ENCODE data around the gene SLC8A1. TPM values are rescaled to one million over a fixed set of nuclear protein-coding genes. Genes with fewer than 3 reads are reported as not detected.

The SLC8A1 gene
- polyA plus RNA-seq, 12 donors: 4.4 to 12.4 (median 8.5) TPM; not detected in 1

DNA sequence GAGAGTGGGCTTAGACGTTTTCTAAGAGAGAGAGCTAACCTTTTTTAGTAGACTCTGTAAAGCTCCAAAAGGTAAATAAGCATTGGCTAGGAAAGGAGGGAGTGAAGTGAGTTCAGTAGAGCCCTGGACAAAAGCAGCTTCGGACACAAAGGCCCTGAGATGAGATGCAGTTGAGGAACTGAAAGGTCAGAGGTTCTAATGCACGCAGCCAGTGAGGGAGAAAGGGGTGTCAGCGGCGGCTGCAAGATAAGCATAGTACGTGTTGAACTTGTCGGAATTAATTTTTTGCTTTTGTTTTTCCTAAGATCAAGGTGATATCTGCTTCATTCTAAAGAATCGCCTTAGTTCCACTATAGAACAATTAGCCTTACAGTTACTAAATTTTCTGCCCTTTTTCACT is 11.2 kb upstream of the SLC8A1 start:
- DNase-seq: no peak

DNA sequence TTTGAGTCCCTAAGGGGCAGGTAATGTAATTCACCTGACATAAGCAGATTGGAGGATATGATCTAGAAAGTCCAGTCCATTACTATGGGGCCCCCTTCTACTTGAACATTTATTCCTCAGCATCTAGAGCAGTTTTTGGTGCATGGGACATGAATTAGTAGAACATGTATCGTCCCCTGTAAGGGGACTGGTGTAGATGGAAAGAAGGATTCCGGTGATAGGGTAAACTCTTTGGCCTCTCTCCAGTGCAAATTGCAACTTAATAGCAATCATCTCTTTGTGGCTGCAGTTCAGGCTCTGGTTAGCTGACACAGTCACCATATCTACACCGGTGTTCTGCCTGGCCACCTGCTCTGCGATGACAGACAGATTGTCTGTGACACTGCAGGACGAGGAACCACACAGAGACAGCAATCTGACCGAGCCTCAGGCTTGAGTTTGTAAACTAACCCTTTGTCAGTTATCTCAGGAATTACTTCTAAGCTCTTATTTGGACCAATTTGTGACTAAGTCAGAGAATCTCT is 6.4 kb upstream of the SLC8A1 start:
- no peak for DNase-seq

DNA sequence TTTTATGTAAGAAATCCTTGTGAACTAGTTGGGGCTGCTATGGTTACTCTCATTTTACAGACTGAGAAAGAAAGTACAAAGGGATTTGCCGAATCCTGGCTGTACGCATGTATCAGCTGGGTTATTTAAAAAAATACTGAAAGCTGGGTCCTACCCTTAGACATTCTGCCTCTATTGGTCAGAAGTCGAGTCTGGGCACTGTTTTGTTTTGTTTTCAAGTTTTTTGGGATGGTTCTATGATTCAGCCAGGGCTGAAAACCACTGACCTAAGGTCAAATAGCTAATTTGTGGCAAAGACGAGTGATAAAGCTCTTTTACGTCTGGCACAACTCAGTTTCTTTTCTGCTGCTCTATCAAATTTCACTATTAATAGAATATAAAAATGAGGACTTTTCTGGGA is 5.9 kb upstream of the SLC8A1 start:
- no peak for DNase-seq

DNA sequence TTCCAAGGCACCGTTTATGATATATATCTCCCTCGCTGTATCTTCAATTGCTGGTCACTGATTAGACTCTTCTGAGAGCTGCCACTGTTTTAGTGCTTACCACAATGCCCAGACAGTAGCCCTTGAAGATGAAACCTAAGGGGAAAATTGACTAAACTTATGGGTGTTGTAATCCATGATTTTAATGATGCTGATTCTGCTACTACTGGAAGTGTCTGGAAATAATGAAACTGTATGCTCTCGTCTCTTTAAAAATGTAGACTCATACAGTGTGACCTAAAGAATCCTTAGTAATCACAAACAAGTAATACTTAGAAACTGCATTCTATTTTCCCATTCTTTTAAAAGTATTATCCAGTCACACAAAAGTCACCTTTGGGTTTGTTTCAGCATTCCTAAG is 5.5 kb upstream of the SLC8A1 start:
- no peak for DNase-seq

DNA sequence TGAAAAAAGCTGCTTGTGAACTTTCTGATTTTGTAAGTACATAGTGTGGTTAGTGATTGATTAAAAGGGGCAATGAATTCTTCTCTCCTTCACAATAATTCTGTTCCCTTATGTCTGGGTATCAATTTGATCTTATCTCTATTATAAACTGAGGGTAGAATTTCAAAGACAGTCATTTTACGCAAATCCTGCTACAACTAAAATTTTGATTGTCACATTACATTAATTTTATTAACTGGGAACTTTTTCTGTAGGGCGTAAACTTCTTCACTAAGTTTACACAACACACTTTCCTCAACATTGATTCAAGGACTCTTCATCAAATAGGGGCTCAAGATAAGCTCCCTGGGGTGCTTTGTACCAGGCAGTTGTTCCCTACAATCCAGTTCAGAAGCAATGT is 5.0 kb upstream of the SLC8A1 start:
- DNase-seq: no peak

DNA sequence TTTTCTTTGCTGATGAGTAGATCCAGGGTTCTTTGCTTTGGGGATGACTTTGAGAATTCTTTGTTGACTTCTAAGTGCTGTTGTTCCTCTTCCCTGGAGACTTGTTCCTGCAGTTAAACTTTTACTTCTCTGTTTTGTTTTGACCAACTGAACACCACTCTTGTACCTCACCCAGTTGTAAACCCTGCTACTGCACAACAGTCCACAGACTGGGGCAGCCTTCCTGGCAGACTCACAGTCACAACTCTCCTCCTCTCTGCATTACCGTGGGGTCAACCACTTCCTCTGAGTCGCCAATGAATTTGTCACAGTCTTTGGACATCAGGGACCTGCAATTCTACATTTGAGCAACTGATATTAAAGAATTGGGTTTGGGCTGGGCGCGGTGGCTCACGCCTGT is 3.8 kb upstream of the SLC8A1 start:
- no peak for DNase-seq

DNA sequence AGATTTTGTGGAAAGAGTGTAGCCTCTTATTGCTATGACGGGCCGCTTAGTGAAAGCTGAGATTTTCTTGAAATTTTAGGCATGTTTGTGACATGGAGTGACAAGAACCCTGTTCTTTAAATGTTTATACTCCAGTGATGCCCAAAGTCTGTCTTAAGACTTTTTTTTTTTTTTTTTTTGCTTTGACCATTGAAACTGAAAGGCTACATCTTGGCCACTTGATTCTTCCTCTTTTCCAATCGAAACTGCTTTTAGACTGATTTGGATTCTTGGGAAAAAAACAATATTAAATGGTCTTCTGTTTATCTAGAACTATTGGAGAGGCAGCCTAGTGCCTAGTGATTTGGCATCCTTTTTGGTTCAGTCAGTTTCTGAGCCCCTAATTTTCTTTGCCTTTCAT is 2.4 kb upstream of the SLC8A1 start:
- no peak for DNase-seq

DNA sequence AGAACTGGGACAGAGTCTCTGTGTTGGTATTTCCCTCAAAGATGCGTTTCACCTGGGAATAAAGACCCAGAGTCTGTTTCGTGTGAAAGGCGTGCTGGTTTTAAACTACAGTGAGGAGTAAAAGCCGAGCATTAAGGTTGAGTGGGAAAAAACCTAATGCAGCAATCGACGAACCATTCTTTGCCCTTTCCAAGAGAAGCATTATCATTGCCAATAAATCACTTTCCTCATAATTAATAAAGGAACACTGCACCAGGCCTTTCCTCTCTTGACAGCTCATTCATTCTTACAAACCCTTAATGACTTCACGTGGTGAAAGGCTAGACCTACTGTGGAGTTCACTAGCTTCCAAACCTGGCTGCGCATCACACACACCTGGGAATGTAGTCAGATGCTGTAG is 896 bp upstream of the SLC8A1 start:
- DNase-seq: no peak

DNA sequence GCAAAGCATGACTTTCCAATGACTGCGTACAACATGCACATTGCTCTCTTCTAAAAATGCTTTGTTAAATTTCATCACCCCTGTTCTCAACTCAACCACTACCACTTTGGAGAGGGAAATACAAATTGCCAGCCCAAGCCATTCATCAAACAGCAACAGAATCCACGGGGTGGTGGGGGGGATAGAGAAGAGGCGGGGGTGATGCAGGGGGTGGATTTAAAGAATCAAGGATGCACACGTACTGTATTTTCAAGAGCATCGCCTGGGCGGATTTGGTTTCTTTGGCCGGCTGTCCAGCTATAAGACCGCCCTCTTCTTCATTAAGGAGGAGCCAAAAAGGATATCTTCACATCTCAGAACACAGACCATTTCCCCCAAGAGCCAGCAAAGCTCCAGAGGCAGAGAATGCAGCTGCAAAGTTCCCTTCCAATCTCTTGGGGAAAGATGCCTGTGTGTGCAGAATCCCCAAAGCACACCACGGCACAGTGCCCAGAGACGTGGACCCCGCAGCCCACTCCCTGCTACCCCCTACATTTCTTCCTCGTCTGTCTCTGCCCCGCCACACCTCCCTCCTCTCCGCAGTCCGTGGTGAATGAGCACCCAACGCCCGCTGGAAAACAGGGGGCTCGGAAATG is 977 bp downstream of the SLC8A1 start:
- peak; percentile 76 for DNase-seq

DNA sequence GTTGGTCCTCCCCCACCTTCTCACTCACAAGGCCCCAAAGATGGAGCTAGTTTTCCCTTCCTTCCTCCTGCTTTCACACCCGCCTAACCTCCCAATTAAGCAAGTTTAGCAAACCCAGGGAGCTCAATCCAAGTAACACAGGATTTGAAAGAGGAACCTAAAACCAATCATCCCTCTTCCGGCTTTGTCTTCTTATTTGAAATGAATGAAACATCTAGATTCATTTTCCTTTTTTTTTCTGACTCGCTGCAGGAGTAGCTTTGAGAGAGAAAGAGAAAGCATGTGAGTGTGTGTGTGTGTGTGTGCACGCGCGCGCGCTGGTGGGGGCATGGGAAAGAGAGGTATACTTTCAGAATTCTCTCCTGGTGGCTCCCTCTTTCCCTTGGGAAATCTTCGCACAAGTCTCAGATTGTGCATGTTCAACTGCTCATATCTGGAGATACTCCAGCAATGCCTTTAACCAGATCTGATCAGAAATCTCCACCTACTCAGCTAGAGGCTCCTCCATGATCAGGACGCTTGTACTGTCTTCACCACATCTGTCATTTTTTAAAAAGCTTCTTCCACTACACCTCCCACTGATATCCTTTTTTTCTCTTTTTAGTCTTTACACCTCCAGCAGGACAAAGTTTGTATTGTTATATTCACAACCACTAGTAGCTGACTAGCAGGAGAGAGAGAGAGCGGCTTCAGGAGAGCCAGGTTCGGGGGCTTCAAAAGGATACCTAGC is 1.7 kb downstream of the SLC8A1 start:
- DNase-seq: peak; percentile 48

DNA sequence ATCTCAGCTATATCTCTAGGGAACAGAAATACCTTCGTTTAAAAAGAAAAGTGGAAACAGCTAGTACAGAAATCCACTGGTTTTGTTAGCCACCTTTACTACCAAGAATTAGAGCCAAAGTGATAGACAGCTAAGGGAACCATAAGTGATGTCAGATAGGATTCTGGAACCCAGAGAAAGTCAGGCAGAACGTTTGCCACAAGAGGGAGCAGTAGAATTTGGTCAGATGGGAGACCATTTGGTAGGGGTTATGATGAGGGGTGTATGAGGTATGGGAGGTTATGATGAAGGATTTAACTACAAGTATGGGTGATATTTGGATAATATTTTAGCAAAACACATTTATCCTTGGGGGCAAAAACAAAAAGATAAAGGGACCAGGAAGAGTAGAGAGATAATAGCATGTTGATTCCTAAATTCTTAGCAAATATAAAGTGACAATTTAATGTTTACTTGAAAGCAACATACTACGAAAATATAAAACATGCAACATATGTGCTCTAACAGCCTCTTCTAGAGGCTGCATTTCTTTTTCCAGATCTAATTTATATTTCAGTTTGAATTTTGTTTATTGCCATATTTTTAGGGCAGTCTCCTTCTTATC is 3.3 kb downstream of the SLC8A1 start:
- no peak for DNase-seq

DNA sequence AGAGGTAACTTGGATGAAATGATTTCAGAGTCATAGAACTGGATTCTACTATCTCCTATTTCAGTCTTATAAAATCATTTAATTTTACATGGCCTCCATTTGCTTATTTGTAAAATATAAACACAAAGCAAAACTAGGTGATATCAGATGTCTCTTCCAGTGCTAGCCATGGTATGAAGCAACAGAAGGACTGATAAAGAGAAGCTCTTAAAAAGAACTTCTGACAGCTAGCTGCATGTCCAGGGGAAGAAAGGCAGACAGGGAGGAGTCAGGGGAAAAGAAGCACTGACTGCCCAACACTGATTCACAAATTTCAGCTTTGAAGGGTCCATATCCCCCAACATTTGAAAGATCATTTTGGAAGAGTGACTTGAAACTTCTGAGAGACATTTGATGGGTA is 6.4 kb downstream of the SLC8A1 start:
- DNase-seq: no peak

DNA sequence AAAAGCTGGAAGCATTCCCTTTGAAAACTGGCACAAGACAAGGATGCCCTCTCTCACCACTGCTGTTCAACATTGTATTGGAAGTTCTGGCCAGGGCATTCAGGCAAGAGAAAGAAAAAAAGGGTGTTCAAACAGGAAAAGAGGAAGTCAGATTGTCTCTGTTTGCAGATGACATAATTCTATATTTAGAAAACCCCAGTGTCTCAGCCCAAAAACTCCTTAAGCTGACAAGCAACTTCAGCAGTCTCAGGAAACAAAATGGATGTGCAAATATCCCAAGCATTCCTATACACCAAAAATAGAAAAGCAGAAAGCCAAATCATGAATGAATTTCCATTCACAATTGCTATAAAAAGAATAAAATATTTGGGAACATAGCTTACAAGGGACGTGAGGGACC is 11.1 kb downstream of the SLC8A1 start:
- DNase-seq: no peak

DNA sequence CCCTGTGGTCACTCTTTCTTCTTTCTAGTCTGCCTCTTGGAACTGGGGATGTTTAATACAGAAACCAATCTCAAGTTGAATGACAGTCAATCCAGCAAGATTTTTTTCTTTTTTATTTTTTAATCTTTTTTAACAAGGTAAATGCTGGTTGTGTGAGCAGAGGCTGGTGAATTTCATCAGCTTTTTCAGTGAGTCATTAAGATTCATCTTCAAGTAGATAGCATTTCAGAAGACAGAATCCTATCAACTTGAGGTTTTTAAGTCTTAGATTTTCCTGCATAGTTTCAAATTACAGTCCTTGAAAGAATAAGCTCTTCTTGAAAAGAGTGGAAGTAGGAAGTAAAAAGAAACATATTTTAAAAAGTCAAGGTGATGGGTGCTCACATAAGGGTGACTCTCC is 12.4 kb downstream of the SLC8A1 start:
- DNase-seq: no peak

DNA sequence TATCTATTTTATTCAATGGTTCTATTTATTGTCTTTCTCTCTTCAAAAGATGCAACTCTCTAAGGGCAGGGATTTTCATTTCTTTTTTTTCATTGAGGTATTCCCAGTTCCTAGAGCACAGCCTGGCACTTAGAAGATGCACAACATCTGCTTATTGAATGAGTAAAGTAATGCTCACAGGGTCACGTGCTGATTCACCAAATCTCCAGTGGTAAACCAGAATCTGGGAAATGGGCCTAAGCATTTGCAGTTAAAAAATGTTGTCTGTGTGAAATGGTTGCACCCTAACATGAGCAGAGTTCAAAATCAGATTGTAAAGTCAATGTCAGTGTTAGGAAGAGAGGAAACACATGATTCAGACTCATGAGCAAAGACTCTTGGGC is 15.8 kb downstream of the SLC8A1 start:
- DNase-seq: no peak

DNA sequence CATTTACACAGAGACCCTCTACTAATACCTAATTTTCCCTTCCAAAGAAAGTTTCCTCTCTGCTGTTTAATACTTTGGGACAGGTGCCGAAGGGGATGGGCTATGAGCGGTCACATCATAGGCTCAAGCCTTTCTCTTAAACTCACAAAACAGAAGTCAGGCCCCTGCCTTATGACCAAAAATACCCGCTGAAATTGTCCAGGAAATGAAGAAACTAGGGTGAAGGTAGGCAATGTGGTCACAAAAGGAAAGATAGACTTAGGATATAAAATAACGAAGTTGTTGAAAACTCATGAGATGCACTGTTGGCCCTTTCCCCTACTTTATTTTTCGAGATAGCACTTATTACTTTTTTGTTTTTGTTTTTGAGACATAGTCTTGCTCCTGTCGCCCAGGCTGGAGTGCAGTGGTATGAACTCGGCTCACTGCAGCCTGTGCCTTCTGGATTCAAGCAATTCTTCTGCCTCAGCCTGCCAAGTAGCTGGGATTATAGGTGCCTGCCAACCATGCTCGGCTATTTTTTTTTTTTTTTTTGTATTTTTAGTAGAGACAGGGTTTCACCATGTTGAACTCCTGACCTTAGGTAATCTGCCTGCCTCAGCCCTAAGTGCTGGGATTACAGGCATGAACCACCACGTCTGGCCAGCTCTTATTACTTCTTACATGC is 16.3 kb downstream of the SLC8A1 start:
- DNase-seq: no peak

DNA sequence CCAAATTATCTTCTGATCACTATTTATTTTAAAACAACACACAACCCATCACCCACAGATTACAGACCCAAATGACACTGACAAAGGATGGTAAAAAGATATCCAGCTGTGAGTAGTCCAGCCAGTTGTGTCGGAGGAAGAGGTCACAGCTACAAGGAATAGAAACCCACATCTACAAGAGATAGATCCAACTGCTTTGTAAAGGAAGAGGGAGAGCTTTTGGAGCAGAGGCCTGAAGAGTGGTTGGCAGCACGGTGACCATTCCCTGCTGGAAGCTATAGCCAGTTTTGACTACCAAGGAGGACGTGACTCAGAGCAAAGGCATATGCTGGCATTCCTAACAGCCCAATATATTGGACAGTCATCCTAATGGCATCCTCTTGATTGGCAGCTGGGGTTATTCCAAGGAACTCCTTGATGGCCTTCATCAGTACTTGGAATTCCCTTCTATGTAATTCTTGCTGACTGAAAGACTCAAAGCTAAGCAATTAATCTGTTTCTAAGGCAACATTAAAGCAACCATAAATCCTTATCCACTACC is 17.1 kb downstream of the SLC8A1 start:
- no peak for DNase-seq

DNA sequence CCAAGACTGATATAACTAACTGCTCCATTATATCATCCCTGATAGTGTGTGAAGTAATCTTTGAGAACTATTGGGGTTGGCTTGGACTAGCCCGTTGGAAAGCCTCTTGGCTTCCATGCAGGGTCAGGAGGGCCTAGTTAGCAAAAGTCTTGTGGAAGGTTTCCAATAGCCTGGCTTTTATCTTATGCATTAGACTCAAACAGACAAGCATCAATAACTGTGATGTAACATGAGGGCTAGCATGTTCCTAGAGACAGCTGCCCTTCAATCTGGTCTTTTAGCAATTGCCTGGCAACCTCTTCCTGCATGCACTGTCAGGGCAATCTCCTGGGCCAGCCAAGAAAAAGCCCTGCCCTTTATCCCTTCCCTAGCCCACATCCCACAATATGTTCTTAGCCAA is 18.2 kb downstream of the SLC8A1 start:
- DNase-seq: peak; percentile 40

DNA sequence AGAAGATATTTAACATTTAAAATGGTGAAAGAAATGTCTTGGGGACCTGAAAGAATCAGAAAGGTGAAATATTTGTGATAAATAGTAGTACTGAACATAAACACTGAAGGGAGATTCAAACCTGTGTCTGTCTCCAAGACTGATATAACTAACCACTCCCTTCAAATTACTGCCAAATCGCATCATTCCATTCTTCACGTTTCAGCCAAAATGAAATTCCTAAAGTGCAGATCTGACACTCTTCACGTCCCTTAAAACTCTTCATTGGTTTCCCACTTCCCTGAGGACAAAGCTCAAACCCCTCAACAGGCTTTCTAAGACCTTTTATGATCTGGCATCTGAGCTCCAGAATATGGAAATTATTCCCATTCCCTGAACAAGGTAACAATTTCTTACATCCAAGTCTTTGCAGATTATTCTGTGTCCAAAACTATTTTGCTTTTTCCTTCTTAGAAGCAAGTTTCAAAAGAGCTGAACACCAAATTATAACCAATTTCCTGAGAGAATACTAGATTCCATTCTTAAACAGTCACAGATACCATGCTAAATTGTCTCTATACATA is 18.9 kb downstream of the SLC8A1 start:
- DNase-seq: peak; percentile 32

DNA sequence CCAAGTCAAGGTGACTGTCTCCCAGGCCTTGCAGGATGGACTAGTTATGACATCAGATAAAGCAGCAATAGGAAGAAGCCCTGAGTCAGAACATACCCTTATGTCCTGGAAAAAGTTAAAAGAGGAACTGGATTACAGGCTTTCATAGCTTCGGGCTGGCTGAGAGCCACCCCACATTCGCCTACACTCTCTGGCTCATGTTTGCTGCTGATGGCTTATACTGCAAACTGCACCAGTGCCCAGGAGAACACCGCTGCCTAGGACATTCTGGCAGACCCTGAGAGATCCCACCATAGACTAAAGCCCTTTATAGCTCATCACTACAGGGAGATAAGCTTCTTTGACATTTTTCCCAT is 20.3 kb downstream of the SLC8A1 start:
- peak; percentile 53 for DNase-seq

DNA sequence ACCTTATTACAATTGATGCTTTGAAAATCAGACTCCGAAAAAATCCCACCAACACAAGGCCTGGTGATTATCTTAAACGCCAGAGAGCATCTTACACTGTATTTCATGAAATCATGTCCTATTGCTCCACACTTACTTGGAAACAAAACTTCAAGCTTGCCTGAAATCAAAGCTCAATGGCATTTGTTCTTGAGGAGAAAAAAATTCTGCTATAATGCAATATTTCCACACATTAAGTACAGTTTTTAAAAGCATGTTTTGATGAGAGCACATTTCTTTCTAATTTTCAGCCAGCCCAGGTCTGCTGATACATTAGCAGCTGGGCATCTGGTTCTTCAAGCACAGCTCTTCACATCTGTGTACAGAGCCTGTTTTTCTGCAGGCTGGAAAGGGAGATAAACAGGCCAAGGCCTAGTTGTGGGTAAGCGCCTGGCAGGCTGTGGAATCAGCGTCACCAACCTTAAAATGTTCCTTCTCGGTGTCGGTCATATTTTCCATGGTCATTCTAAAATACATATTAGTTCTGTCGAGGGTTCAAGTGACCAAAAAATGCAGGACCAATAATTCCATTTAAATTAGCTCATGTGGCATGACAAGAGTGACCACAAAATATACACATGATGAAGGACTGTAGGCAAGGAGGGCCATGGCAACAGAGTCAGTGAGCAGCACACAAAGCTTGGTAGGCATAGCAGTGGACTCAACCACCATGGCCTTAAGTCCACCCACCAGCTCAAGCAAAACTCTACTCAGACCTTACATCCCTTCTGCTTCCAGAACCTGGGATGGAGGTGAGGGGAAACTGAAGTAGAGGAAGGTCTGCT is 20.9 kb downstream of the SLC8A1 start:
- no peak for DNase-seq

Data from muscle of arm (tissue), 12 donors.